ENCODE data around the gene ABCA4.

The ABCA4 gene

DNA sequence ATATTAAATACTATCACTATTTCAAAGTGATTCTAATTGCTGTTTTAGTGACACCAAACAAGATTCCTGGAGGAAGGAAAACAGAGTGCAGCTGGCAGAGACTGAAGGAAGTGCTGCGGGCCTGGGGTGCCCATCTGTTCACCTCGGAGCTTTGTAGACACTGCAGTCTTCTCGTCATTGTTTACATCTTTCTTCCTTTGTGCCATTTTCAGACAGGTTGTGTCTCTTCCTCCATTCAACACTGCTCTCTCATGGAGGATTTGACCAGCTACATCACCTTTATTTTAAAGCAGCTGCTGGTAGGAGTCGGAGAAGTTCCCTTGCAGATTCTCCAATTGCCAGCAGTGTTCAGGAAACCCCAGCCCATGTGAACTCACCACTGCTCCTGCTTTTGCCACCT, 37.3 kb downstream of the ABCA4 start:
- no peak for DNase-seq (ENCODE audit: low spot score)

DNA sequence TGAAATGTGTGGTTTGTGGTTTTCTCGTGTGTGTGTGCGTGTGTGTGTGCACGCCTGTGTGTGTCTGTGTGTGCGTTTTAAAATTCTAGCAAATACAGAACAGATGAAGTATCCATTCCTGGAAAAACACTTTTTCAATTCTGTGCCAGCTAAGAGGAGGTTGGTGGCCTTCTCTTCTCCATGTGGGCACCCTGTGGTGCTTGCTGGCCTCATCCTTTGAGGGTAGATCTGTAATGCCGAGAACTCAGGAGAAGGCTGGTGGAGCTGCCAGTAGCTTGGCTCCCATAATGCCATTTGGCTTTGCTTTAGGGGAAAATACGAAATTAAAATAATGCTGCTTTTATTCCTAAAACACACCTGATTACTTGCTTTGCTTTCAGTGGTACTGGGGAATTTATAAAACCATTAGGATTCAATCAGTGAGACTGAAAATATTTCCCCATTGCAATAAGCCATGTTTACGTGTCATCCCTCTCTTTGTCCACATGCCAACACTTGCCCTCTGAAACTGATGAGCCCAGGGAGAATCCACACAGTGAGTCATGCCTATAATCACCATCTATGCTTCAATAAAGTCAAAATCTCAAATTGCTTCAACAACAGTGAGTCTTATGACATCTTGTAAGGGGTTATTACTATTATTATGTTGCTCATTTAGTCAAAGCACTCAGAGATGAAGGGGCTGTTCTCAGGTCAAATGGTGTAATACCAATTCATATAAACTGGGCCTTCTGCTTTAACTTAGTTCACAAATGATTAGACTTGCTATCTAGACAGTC, 39.2 kb downstream of the ABCA4 start:
- DNase-seq (ENCODE audit: low spot score), result no peak

DNA sequence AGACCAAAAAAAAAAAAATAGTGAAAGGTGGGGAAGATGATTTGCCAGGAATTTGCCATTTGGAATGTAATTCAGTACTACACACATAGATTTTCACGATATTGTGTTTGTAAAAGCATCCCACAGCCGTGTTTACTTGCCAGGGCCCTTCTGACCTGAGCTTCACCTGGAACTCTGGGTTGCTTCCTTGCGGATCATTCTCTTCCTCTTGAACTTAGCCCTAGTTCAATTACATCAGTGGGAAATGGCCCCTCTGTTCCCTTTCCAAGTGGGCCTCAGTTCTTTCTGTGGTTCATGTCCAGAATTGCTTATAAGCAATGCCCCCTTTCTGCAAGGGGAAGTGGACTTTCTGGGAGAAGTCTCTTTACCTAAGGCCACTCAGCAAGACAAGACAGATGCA, 41.0 kb downstream of the ABCA4 start:
- no peak for DNase-seq (ENCODE audit: low spot score)

DNA sequence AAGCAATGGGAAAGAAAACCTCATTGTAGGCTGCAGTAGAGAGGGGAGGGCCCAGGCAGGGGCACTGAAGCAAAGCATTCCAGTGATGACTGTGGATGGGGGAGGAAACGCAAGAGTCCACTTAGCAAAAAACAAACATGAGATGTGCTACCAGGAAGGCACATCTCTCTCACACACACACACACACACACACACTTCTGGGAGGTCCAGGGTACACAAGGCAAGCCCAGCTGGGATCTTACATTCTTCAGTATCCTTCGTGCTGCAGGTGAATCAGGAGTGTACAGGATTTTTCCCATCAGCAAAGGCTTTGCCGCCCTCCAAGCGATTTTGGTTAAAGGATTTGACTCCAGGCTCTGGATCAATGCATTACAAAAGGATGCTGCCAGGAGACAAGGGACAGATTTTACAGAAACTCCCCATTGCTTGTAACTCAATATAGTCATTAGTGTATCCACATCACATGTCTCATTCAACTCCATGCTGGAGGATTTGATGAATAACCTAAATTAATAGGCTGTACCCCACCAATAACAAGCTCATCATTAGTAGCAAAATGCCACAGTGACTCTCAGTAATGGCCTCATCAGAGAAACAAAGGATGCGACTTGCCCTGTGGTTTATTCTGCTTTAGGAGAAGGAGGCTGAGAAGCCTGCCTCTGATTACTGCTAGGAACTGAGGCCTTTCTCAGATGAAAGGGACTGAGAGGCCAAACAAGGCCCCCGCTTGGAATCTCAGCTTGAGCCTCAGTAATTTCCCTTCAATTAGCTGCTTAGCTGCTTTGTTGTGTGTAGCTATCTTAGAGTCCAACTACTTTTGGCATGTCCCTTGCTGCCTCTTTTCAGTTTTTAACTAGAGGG, 41.6 kb downstream of the ABCA4 start:
- no peak for DNase-seq (ENCODE audit: low spot score)

DNA sequence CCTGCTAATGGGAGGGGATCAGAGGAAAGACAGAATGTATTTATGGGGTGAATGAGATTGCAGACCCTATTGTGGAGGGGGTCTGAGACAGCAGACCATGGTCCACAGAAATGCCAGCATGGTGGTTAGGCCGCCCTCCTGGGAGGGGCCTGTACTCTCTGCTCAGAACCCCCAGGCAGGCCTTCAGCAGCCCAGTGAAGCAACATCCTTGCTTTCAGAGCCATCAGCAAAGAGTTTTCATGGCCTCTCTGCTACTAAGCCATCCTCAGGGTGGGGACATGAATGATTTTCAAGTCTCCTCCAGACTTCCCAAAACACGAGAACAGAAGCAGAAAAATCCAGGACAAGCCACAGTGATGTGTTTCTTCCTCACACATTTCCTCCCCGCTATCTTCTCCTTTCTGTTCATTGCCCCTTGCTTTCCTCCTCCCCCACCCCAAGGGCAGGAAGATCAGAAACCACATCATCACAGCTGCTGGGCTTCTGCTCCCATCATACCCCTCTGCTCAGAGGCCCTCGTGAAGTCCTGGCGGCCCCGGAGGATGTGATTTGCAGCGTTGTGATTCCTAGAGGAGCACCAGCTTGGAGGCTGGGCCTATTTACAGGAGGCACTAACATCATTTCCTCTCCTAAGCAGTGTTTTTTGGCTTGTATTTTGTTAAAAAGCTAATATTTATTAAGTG, 48.0 kb downstream of the ABCA4 start:
- no peak for DNase-seq (ENCODE audit: low spot score)

DNA sequence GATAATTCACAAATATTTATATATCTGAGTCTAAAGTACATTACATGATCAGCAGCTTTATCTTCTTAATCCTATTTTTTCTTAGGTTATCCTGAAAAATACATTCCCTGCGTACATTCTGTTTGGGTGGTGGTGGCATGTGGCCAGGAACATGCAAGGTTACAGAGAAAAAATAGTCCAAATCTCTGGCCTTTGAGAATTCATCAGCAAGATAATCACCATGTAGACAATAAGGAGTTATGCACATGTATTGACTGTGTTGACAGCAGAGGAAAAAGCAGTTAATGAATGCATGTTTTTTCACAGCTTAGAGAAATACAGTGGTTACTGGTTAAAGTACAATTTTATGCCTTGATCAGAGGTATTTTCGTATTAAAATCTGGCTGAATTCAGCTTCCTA, 49.0 kb downstream of the ABCA4 start:
- DNase-seq (ENCODE audit: low spot score), result no peak

DNA sequence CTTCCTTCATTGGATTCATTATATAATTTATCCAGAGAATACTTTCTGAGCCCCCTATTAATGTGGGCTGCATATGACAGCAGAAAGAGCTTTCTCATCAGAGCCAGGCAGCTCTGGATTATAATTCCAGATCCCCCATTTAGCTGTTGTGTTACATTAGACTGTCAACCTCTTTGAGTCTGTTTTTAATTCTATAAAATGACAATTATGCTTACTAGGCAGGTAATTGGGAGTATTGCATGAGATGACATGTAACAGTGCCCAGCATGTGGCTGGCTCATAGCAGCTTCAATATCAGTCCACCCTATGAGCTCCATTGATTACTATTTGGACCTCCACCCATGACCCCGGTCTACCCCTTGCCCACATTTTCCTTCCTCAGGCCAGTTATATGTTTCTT, 49.6 kb downstream of the ABCA4 start:
- no peak for DNase-seq (ENCODE audit: low spot score)

DNA sequence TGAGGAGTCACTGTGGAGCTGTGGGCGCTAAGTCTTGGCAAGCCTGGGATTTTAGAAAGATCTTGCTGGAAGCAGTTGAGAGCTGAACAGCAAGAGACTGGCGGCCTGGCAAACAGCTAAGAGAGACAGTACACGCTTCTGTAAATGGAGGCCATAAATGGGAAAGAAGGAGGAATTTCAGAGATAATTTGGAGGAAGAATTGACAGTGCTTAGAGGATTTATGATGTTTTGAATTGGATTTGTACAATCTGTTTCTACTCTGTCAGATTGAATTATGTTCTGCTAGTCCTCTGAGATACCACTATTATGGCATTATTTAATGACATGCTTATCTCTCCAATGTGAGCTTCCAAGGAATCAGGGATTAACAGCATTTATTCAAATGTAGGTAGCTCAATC, 50.1 kb downstream of the ABCA4 start:
- no peak for DNase-seq (ENCODE audit: low spot score)

DNA sequence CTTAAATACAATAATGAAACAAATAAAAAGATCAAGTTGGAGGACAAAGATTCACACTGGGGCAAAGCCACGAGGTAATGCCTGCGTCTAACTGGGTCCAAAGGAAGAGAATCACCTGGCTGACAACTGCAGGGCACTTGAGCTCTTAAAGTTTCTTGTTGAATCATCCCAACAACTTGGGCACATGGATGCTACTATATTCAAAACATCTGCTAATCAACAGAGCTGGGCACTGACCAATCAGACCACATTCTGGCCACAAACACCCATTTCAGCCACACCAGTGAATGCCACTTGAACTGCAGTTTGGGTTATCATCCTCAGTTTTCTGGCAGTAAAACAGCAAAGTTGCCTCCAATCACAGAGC, 51.0 kb downstream of the ABCA4 start:
- no peak for DNase-seq (ENCODE audit: low spot score)

DNA sequence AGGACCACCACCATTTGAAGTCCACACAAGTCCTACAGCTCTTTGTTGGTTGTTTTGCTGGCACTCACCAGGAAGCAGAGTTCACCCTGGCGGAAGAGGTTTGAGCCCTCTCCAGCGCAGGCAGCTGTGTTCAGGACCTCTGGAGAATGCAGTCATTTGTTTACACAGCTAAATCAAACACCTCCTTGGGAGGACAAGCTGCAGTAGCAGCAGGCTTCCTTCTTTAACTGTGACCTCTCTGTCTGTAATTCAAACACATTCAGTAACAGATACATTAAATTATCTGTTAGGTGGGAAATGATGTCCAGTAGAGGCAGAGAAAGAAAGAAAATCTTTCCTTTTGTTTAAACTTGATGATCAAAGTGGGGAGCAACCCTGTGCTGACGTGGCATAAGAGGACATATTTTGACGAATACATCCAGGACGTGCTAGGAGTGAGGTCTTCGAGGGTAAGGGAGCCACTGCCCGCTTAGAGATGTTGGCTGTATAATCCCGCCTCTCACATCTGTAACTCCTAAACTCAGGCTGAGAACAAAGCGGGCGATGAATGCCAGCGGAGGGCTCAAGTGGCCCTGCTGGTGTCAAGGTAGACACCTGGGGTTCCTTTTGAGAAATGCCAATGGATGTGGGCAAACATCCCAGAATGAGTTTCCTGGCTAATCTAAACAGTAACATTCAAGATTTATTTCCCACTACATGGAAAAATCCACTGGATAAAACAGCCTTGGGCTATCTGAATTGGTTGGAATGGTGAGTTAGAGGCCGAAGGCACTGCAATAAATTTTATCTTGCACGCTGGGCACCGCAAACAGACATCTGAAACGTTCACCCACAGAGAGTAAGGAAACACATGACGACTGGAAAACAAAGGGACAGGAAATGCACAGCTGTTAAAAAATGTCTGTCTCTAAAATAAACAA, 51.7 kb downstream of the ABCA4 start:
- DNase-seq (ENCODE audit: low spot score), result peak; percentile 28

DNA sequence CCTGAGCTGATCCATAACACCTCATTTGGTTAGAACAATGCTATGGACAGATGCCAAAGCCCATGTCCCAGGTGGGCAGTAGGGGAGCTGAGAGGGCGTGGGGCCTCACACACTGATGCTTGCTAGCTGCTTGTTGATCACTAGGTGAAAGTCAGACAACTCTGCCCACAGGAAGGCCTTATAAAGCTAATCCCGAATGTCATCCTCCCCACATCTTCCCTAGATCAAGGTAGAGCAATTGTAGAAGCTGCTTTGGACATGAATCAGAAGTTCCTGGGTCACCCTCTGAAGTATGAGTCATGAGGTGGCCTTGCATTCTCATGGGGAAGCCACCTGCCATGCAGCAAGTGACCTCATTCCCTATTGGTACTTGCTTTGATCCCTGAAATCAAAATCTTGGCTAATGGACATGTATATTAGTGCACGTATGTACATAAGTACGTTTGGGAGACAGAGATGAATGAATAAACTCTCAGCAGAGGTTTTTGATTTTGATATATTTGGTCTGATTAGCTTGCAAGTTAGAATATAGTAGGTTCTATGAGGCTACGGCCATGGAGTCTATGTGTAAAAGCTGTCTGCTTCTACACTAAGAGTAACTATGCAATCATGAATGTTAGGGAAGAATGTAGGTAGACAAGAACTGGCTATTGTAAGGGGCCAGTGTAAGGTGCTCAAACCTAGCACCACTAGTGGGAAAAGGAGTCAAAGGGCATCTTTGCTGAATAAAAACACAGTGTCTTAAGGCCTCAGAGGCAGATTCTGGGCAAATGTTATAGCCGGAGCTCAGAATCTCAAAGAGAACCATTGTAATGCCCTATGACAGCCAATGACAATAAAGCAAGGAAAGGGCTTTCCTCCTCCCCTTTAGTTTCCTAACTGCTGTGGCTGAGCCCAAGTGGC, 52.6 kb downstream of the ABCA4 start:
- DNase-seq (ENCODE audit: low spot score), result peak; percentile 69

DNA sequence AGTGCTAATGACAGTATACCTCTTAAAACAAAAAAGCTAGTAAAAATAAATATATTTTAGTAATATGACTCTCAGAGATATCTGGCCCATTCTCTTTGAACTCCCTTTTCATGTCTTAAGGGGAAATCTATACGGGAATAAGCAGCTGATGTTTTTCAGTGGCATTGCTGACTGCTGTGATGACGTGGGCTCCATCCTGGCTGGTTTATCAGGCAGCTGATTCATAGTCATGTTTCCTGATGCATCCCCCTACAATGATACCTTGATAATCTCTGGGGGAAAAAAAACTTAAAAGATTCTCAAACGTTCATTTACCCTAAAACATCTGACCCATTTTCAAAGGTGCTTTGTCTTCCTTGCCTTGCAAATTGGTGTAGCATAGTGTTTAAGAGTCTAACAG, 53.8 kb downstream of the ABCA4 start:
- no peak for DNase-seq (ENCODE audit: low spot score)

DNA sequence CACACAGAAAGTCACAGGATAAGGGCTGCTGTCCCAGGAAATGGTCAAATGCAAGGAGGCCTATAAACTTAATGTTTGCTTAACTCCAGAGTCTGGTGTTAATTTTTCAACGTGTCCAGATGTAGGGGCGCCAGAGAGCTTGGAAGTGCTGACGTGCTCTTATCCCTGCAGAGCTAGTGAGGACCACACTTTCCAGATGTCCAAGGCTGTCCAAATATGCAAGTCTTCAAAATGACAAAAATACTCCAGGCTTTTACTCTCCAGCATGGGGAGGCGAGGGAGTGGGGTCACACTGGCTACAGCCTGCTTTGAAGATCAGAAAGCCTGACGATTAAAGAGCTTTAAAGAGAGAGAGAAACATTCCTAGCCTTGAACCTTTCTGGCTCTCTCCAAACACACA, 57.6 kb downstream of the ABCA4 start:
- peak; percentile 35 for DNase-seq (ENCODE audit: low spot score)

DNA sequence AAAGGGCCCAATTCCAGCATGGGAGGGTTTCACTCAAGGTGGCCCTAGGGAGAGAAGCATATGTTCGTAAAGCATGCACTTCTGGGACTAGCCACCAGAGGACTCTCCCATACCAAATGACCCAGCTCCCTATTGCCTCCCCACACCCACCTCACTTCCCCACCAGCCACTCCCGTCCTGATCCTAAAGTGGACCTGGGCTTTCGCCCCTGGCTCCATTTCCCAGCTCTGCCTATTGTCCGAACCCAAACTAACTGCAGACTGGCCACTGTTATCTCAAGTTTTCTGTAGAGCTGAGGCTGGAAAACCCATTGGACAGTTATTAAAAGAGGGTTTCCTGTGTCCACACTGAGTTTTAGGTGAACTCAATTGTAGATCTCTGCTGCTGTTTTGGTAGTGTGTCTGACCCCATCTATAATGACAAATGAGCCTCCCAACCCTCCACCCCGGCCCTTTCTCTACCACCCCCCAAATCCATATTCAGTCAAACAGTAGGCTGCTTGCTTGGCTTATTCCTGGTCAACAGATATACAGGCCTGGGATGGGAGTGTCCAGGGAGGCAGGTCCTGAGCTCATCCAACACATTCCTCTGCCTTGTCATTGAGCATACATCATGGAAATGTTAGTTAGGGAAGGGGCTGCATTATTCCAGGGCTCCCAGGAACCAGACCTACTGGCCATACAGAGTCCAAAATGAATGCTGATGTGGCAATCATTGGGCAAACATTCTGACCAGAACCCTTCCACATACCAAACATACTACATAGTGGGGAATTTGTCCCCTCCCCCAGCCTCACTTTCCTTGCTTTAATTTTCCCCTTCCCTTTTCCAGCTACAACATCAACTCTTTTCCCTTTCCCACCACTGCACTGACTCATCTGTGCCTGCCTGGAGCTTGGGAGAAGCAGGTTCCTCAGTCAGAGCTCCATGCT, 59.2 kb downstream of the ABCA4 start:
- DNase-seq (ENCODE audit: low spot score), result peak; percentile 71

DNA sequence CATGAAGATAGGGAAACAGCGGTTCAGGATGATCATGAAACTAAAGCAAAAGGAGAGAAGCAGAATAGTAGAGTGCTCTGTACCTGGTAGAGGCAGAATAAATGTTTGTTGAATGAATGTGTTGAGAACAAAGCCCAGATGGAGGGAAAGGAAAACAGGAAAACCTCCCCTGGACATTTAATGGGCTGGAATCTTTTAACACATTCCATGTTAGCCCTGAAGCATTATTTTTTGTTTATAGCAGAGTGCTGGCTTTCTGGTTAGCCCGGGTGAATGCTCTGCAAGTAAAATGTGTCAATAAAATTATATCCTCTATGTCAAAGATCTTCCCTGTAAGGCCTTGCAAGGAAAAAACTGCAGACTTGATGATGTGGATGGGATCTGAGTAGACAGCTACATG, 60.2 kb downstream of the ABCA4 start:
- no peak for DNase-seq (ENCODE audit: low spot score)

DNA sequence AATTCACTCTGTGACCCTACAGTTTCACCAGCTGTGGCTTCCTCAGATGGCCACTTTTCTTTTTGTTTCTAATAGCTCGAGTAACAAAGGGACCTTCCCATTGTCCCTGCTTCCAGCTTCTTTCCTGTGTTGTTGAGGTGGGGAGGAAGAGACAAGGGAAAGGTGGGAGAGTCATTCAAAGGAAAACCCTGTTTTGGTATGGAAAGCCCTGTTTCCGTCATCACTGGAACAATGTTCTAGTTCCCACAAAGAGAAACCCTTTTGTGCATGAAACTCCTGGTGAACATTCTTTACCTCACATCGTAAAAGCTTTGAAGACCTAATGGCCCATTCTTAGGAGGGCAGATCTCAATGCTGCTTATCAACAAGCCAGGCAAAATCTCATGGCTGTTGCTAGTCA, 62.2 kb downstream of the ABCA4 start:
- no peak for DNase-seq (ENCODE audit: low spot score)

DNA sequence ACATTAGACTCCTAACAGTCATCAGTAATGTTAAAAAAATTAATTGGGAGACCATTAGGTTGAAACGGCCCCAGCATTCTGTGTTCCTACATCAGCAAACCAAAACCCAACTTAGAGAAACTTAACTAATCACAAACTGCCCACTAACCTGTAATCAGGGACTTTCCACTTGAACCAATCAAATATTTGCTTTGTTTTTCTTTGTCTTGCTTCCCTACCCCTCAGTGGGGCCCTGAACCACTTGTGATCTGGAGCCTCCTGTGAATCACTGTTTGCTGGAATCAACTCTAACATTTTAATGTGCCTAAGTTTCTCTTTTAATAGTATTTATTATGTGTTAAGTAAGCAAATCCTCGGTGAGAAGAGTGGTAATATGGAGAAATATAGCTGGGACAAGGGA, 64.0 kb downstream of the ABCA4 start:
- DNase-seq (ENCODE audit: low spot score), result no peak

DNA sequence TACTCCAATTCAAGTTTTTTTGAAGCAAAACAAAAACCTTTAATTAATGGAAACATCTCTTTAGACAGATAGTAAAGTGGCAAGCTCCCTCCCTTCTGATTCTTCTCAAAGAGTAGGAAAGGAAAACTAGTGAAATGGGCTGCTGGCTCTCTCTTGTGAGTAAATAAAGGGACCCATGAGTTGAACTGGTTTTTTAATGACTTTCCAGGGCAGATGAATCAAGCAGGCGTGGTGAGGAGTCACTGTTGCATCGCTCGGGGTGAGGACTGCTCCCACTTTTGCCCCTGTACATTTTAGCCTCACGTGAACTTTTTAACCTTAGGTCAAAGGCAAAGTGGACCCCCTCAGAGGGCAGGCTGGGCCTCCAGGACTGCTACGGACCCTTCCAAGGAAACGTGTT, 64.8 kb downstream of the ABCA4 start:
- DNase-seq (ENCODE audit: low spot score), result no peak

DNA sequence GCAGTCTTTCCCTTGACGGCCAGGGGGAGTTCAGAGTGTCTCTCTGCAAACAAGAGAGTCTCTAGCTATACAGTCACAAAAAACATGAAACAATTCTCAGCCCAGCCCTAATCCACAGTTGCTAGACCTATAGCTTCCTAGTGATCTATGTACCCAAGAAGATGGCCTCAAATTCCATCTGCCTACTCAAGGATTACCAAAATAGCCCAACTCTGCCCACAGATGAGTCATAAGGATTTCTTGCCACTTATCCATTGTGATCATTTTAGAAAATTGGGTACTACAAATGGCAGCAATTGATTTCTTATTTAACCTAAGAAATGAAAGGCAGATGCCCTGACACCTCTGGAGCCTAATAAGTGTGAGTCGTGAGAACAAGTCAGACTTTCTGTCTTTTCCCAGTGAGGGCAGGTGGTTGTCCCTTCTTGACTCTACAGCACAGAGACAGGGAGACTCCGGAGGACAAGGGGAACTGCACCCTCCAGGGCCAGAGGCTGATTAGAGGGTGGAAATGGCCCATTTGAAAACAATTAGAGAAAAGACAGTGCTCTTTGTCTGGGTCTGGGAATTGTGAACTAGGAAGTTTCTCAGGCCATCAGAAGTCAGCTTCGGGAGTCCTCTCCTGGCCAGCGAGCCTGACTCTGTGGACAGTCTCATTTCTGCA, 65.4 kb downstream of the ABCA4 start:
- DNase-seq (ENCODE audit: low spot score), result no peak

All from pons (tissue), 1 donor.